ENCODE results near the gene CHRM2.

Gene CHRM2

DNA sequence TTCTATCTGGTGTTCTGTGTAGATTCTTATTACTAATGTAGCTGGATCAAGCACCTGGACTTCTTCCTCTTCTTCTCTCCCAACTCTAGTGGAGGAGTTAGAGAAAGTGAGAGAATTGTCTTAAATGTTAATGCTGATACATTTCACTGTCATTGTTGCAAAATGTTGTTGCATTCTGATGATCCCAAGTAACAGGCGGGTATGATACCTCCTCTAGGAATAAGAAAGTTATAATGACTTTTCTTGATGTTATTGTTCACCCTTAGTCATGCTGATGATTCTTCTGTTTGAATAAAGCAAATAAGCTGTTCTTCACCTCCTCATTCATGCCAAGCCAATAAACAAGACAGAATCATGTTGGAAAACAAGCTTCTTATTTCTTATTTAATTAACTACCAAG is 9.1 kb downstream of the CHRM2 start:
- Histone ChIP-seq H3K27ac (replicated peaks) (no peak overlapping the region), H3K4me3 (replicated peaks; ENCODE audit: insufficient read depth, low read length) (no peak overlapping the region), H3K27me3 (ENCODE audit: insufficient read depth, poor library complexity, severe bottlenecking) (peaks cover 2% of the 10 kb centered on the region)
- TF ChIP-seq, protein P1, sequence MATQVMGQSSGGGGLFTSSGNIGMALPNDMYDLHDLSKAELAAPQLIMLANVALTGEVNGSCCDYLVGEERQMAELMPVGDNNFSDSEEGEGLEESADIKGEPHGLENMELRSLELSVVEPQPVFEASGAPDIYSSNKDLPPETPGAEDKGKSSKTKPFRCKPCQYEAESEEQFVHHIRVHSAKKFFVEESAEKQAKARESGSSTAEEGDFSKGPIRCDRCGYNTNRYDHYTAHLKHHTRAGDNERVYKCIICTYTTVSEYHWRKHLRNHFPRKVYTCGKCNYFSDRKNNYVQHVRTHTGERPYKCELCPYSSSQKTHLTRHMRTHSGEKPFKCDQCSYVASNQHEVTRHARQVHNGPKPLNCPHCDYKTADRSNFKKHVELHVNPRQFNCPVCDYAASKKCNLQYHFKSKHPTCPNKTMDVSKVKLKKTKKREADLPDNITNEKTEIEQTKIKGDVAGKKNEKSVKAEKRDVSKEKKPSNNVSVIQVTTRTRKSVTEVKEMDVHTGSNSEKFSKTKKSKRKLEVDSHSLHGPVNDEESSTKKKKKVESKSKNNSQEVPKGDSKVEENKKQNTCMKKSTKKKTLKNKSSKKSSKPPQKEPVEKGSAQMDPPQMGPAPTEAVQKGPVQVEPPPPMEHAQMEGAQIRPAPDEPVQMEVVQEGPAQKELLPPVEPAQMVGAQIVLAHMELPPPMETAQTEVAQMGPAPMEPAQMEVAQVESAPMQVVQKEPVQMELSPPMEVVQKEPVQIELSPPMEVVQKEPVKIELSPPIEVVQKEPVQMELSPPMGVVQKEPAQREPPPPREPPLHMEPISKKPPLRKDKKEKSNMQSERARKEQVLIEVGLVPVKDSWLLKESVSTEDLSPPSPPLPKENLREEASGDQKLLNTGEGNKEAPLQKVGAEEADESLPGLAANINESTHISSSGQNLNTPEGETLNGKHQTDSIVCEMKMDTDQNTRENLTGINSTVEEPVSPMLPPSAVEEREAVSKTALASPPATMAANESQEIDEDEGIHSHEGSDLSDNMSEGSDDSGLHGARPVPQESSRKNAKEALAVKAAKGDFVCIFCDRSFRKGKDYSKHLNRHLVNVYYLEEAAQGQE (IDR thresholded peaks at IDR 0.05; ENCODE audit: insufficient replicate concordance, low read depth): no peak
- TF ChIP-seq GABPA (IDR thresholded peaks at IDR 0.05; ENCODE audit: low read depth) (no peak), SPI1 (IDR thresholded peaks at IDR 0.05; ENCODE audit: borderline replicate concordance, low read depth) (no peak), POLR2AphosphoS5 (IDR thresholded peaks at IDR 0.05; ENCODE audit: low read depth) (no peak)
- TF ChIP-seq, protein P2, sequence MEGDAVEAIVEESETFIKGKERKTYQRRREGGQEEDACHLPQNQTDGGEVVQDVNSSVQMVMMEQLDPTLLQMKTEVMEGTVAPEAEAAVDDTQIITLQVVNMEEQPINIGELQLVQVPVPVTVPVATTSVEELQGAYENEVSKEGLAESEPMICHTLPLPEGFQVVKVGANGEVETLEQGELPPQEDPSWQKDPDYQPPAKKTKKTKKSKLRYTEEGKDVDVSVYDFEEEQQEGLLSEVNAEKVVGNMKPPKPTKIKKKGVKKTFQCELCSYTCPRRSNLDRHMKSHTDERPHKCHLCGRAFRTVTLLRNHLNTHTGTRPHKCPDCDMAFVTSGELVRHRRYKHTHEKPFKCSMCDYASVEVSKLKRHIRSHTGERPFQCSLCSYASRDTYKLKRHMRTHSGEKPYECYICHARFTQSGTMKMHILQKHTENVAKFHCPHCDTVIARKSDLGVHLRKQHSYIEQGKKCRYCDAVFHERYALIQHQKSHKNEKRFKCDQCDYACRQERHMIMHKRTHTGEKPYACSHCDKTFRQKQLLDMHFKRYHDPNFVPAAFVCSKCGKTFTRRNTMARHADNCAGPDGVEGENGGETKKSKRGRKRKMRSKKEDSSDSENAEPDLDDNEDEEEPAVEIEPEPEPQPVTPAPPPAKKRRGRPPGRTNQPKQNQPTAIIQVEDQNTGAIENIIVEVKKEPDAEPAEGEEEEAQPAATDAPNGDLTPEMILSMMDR (IDR thresholded peaks at IDR 0.05; ENCODE audit: insufficient read depth, low read length): no peak
- DNase-seq (ENCODE audit: low read depth in 1 of 2, low spot score in 1 of 2): no peak

DNA sequence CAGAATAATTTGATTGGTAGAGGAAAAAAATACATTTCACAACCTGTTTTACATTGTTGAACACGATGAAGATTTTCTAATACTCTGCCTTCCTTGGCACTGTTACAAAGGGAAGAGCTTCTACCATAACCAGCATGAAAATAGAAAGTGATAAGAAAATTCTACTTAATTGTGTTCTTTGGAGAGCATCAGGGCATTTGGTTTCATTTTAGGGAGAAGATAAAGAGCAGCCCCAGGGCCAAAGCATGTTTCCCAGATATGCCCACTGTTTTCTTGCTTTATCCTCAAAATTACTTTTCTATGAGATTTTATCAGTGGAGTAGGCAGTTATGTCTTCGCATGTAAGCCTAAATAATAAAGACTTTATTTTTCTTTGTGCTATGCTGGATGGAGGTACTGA is 9.5 kb downstream of the CHRM2 start:
- TF ChIP-seq GABPA (IDR thresholded peaks at IDR 0.05; ENCODE audit: low read depth): no peak
- TF ChIP-seq, protein P2 (IDR thresholded peaks at IDR 0.05; ENCODE audit: insufficient read depth, low read length): no peak
- H3K4me3 ChIP-seq (replicated peaks; ENCODE audit: insufficient read depth, low read length): no peak overlapping the region
- no peak for DNase-seq (ENCODE audit: low read depth in 1 of 2, low spot score in 1 of 2)
- H3K27ac ChIP-seq (replicated peaks): no peak overlapping the region
- H3K27me3 ChIP-seq (ENCODE audit: insufficient read depth, poor library complexity, severe bottlenecking): no peaks in the 10 kb centered on the region

DNA sequence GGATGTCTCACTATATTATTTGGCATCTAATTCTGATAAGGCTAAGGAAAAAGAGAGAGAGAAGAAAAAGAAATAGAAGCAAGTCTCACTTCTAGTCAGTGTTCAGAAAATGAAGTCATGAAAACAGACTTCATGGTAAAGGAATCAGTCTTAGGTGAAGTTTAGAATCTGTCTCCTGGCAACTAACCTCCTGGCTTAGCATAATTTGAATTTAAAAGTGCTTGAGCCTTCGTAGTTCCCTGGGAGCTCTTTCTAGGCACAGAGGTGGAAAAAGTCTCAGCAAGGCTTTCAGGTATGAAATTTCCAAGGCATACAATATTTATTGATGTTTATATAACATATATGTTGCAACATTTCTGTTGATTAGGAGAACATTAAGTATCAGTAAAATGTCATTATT is 10.4 kb downstream of the CHRM2 start:
- H3K4me3 ChIP-seq (replicated peaks; ENCODE audit: insufficient read depth, low read length): no peak overlapping the region
- TF ChIP-seq SPI1 (IDR thresholded peaks at IDR 0.05; ENCODE audit: borderline replicate concordance, low read depth) (no peak), GABPA (IDR thresholded peaks at IDR 0.05; ENCODE audit: low read depth) (no peak), POLR2AphosphoS5 (IDR thresholded peaks at IDR 0.05; ENCODE audit: low read depth) (no peak)
- TF ChIP-seq, protein P1 (IDR thresholded peaks at IDR 0.05; ENCODE audit: insufficient replicate concordance, low read depth): no peak
- TF ChIP-seq, protein P2 (IDR thresholded peaks at IDR 0.05; ENCODE audit: insufficient read depth, low read length): no peak
- no peaks in the 10 kb centered on the region for H3K27me3 ChIP-seq (ENCODE audit: insufficient read depth, poor library complexity, severe bottlenecking)
- no peak overlapping the region for H3K27ac ChIP-seq (replicated peaks)
- no peak for DNase-seq (ENCODE audit: low read depth in 1 of 2, low spot score in 1 of 2)

- no peak overlapping the region for H3K27ac ChIP-seq (replicated peaks)
- no peak for DNase-seq (ENCODE audit: low read depth in 1 of 2, low spot score in 1 of 2)
- TF ChIP-seq, protein P1 (IDR thresholded peaks at IDR 0.05; ENCODE audit: insufficient replicate concordance, low read depth): no peak
- TF ChIP-seq POLR2AphosphoS5 (IDR thresholded peaks at IDR 0.05; ENCODE audit: low read depth) (no peak), SPI1 (IDR thresholded peaks at IDR 0.05; ENCODE audit: borderline replicate concordance, low read depth) (no peak), GABPA (IDR thresholded peaks at IDR 0.05; ENCODE audit: low read depth) (no peak)
- TF ChIP-seq, protein P2 (IDR thresholded peaks at IDR 0.05; ENCODE audit: insufficient read depth, low read length): no peak
- H3K27me3 ChIP-seq (ENCODE audit: insufficient read depth, poor library complexity, severe bottlenecking): no peaks in the 10 kb centered on the region
- H3K4me3 ChIP-seq (replicated peaks; ENCODE audit: insufficient read depth, low read length): no peak overlapping the region
Measured at GRCh38 chr7:136883046-136883445, 14.6 kb downstream of the CHRM2 start.

All from HL-60 (cell line).